ENCODE data around the gene ZBTB38. TPM values are rescaled to one million over a fixed set of nuclear protein-coding genes. Genes with fewer than 3 reads are reported as not detected.

The ZBTB38 gene
- total RNA-seq, 1 donor, result 267 TPM

GRCh38 chr3:141328286-141329166 lies 39.8 kb upstream of the ZBTB38 start:
- DNase-seq (ENCODE audit: low read depth), result no peak
- no peak for TF ChIP-seq CTCF (IDR thresholded peaks at IDR 0.05; ENCODE audit: insufficient read depth, low read length)
- H3K4me3 ChIP-seq (ENCODE audit: low read depth, low read length), result no peak overlapping the region

GRCh38 chr3:141330235-141330634 lies 38.1 kb upstream of the ZBTB38 start:
- no peak overlapping the region for H3K4me3 ChIP-seq (ENCODE audit: low read depth, low read length)
- no peak for TF ChIP-seq CTCF (IDR thresholded peaks at IDR 0.05; ENCODE audit: insufficient read depth, low read length)
- DNase-seq (ENCODE audit: low read depth), result no peak

GRCh38 chr3:141330718-141331376 lies 37.5 kb upstream of the ZBTB38 start:
- no peak for DNase-seq (ENCODE audit: low read depth)
- no peak for TF ChIP-seq CTCF (IDR thresholded peaks at IDR 0.05; ENCODE audit: insufficient read depth, low read length)
- no peak overlapping the region for H3K4me3 ChIP-seq (ENCODE audit: low read depth, low read length)

GRCh38 chr3:141331377-141332318 lies 36.7 kb upstream of the ZBTB38 start:
- no peak for TF ChIP-seq CTCF (IDR thresholded peaks at IDR 0.05; ENCODE audit: insufficient read depth, low read length)
- H3K4me3 ChIP-seq (ENCODE audit: low read depth, low read length), result no peak overlapping the region
- peak; percentile 94 for DNase-seq (ENCODE audit: low read depth)

GRCh38 chr3:141332416-141332815 lies 35.9 kb upstream of the ZBTB38 start:
- no peak overlapping the region for H3K4me3 ChIP-seq (ENCODE audit: low read depth, low read length)
- no peak for TF ChIP-seq CTCF (IDR thresholded peaks at IDR 0.05; ENCODE audit: insufficient read depth, low read length)
- DNase-seq (ENCODE audit: low read depth), result no peak

- no peak overlapping the region for H3K4me3 ChIP-seq (ENCODE audit: low read depth, low read length)
- no peak for TF ChIP-seq CTCF (IDR thresholded peaks at IDR 0.05; ENCODE audit: insufficient read depth, low read length)
- DNase-seq (ENCODE audit: low read depth), result peak; percentile 32
Observed at GRCh38 chr3:141333836-141334626, 34.3 kb upstream of the ZBTB38 start.
